K562 (cell line): ENCODE measurements around the gene NRG2. TPM values are rescaled to one million over a fixed set of nuclear protein-coding genes. Genes with fewer than 3 reads are reported as not detected.

Source experiments
- ATAC-seq: fragments of 200-7000 bp; cut with Tn5 transposase; 3 replicates; pipeline ENCODE4 v1.9.1; 2020; ENCODE audit warnings: moderate library complexity
- BruUV-seq: library from RNA; stranded (reverse); fragments of 400-500 nt; replicated peaks from 2 replicates; lab custom pipeline; 2021; lab: Mats Ljungman, UMichigan
- CTCF ChIA-PET: fragments of 300-600 bp; formaldehyde crosslinking; extraction: SDS; loops from one replicate; lab custom pipeline; 2021; ENCODE audit warnings: low intra/inter-chr PET ratio; lab: Yijun Ruan, JAX
- POLR2A ChIA-PET: fragments of 300-600, 350-650 bp; sonication (Branson Sonifier 250); formaldehyde crosslinking; extraction: SDS; loops from one replicate; lab custom pipeline; 2021; ENCODE audit warnings: antibody characterized with exemption, inconsistent platforms; lab: Yijun Ruan, JAX
- DNase-seq, 4 experiments: peaks; one replicate each; pipeline versions ENCODE4 v3.0.0 to v3.0.0-alpha.2; 2011 to 2018; ENCODE audit warnings: low spot score in 3 of 4, mixed read lengths in 3 of 4; ENCODE audit errors: extremely low read depth in 1 of 4
- FAIRE-seq: peaks from 2 replicates; lab custom pipeline; 2011; peaks lifted over from hg19 to GRCh38; lab: Jason Lieb, UNC
- H2AFZ ChIP-seq: 2 replicates; pipeline ENCODE4 v1.6.0; 2011; ENCODE audit warnings: low read depth, low read length, control low read depth, inconsistent platforms
- H3K27ac ChIP-seq: fragments of 200-600 bp; 3 replicates; pipeline ENCODE4 v1.8.0; 2011; ENCODE audit warnings: low read depth, mild to moderate bottlenecking, control low read depth, inconsistent platforms, low read length, moderate library complexity, mixed read lengths; ENCODE audit errors: extremely low read depth
- H3K27me3 ChIP-seq, 2 experiments: fragments of 300-600 bp in 1 of 2; 2 replicates in 1 of 2; 3 replicates in 1 of 2; pipeline versions ENCODE4 v1.6.0 to v1.8.0; 2011; ENCODE audit warnings: inconsistent platforms in 2 of 2, low read length in 2 of 2, mild to moderate bottlenecking in 1 of 2, mixed read lengths in 1 of 2, moderate library complexity in 1 of 2; ENCODE audit not compliant: control insufficient read depth in 2 of 2, insufficient read depth in 2 of 2
- H3K36me3 ChIP-seq: fragments of 300-600 bp; 3 replicates; pipeline ENCODE4 v1.8.0; 2011; ENCODE audit warnings: mild to moderate bottlenecking, low read length, inconsistent platforms; ENCODE audit not compliant: control insufficient read depth, insufficient read depth
- H3K4me1 ChIP-seq, 2 experiments: fragments of 200-600 bp in 1 of 2; replicated peaks in 1 of 2; 2 replicates in 1 of 2; 3 replicates in 1 of 2; pipeline versions ENCODE4 v1.5.1 to v1.8.0; 2011; ENCODE audit warnings: inconsistent platforms in 2 of 2, low read length in 2 of 2, mild to moderate bottlenecking in 1 of 2, mixed read lengths in 1 of 2, moderate library complexity in 1 of 2; ENCODE audit not compliant: control insufficient read depth in 2 of 2, insufficient read depth in 2 of 2
- H3K4me2 ChIP-seq: 2 replicates; pipeline ENCODE4 v1.6.1; 2011; ENCODE audit warnings: low read length, control low read depth, inconsistent platforms, mixed read lengths; ENCODE audit not compliant: insufficient read depth
- H3K4me3 ChIP-seq: fragments of 200-600 bp; sonication (generic), shearing (Covaris generic); 2 replicates; pipeline ENCODE4 v1.5.1; 2016; ENCODE audit warnings: control low read depth, inconsistent platforms
- H3K79me2 ChIP-seq: fragments of 200-600 bp; 3 replicates; pipeline ENCODE4 v1.8.0; 2011; ENCODE audit warnings: low read length, inconsistent platforms; ENCODE audit not compliant: control insufficient read depth, insufficient read depth
- H3K9ac ChIP-seq, 2 experiments: 2 replicates each; pipeline versions ENCODE4 v1.6.0 to v1.6.1; 2011; ENCODE audit warnings: low read depth in 2 of 2, low read length in 2 of 2, control low read depth in 1 of 2, inconsistent platforms in 1 of 2, mild to moderate bottlenecking in 1 of 2, mixed read lengths in 1 of 2; ENCODE audit not compliant: insufficient read depth in 1 of 2
- H3K9me1 ChIP-seq: one replicate; pipeline ENCODE4 v1.6.0; 2011; ENCODE audit warnings: inconsistent platforms, mild to moderate bottlenecking, low read length, moderate library complexity; ENCODE audit not compliant: control insufficient read depth, insufficient read depth
- H3K9me3 ChIP-seq: replicated peaks from 2 replicates; pipeline ENCODE4 v1.5.1; 2011; ENCODE audit warnings: low read depth, low read length, inconsistent platforms; ENCODE audit not compliant: control insufficient read depth, insufficient read depth
- H4K20me1 ChIP-seq: replicated peaks from 2 replicates; pipeline ENCODE4 v1.6.1; 2011; ENCODE audit warnings: low read length, inconsistent platforms, mixed read lengths; ENCODE audit not compliant: control insufficient read depth, insufficient read depth
- ARID3B ChIP-seq: fragments of 250-450 bp; sonication (Bioruptor Pico); IDR thresholded peaks from 2 replicates; pipeline ENCODE4 v1.4.0; 2020; ENCODE audit warnings: borderline replicate concordance
- CAMTA2 ChIP-seq: fragments of 250-450 bp; sonication (Bioruptor Pico); conservative IDR thresholded peaks from 2 replicates; pipeline ENCODE4 v1.5.1; 2022
- CBFA2T2 ChIP-seq: fragments of 450-650 bp; conservative IDR thresholded peaks from 2 replicates; pipeline ENCODE4 v1.6.1; 2017; ENCODE audit warnings: mild to moderate bottlenecking
- E2F1 ChIP-seq: sonication (generic); formaldehyde crosslinking; IDR thresholded peaks from 2 replicates; pipeline ENCODE4 v1.8.1; 2023; ENCODE audit warnings: mild to moderate bottlenecking, missing genetic modification reagents, moderate library complexity
- E2F3 ChIP-seq: fragments of 250-450 bp; sonication (Bioruptor Pico); IDR thresholded peaks from 2 replicates; pipeline ENCODE4 v1.4.0; 2020; ENCODE audit warnings: mild to moderate bottlenecking
- E2F8 ChIP-seq: fragments of 450-650 bp; IDR thresholded peaks from 2 replicates; pipeline ENCODE4 v1.7.1; 2018; ENCODE audit warnings: mild to moderate bottlenecking, low read depth; ENCODE audit not compliant: partially characterized antibody
- FOXJ3 ChIP-seq: sonication (generic); formaldehyde crosslinking; IDR thresholded peaks from 2 replicates; pipeline ENCODE4 v1.4.0; 2020; ENCODE audit warnings: mild to moderate bottlenecking, missing genetic modification reagents
- NFE2 ChIP-seq: IDR thresholded peaks from 2 replicates; pipeline ENCODE4 v1.6.1; 2014; ENCODE audit warnings: antibody characterized with exemption, low read depth
- POLR2AphosphoS5 ChIP-seq: IDR thresholded peaks from 2 replicates; pipeline ENCODE4 v1.6.1; 2011; ENCODE audit warnings: mild to moderate bottlenecking, low read depth, low read length, moderate library complexity; ENCODE audit not compliant: control insufficient read depth, insufficient read depth
- SREBF1 ChIP-seq: fragments of 150-350 bp; IDR thresholded peaks from 2 replicates; pipeline ENCODE4 v1.6.1; 2014; ENCODE audit warnings: antibody characterized with exemption, low read depth, low read length, borderline replicate concordance
- TEAD4 ChIP-seq, 2 experiments: sonication (generic) in 1 of 2; formaldehyde crosslinking in 1 of 2; IDR thresholded peaks; 2 replicates each; pipeline versions ENCODE4 v1.6.1 to v1.8.0; 2012 to 2022; ENCODE audit warnings: borderline replicate concordance in 1 of 2, inconsistent platforms in 1 of 2, low read length in 1 of 2, mild to moderate bottlenecking in 1 of 2, missing genetic modification reagents in 1 of 2
- ZNF316 ChIP-seq: fragments of 450-650 bp; IDR thresholded peaks from 2 replicates; pipeline ENCODE4 v1.6.1; 2016
- ZNF518B ChIP-seq: fragments of 250-450 bp; sonication (Bioruptor Pico); IDR thresholded peaks from 2 replicates; pipeline ENCODE4 v1.5.0; 2021; ENCODE audit warnings: mild to moderate bottlenecking, moderate library complexity
- WGBS: fragments of 100-300 bp; shearing (Covaris generic); methylation state at CpG from one replicate; pipeline ENCODE4 v1.1.6; 2016; ENCODE audit warnings: low coverage, mixed read lengths; ENCODE audit not compliant: insufficient coverage; ENCODE audit errors: missing lambda C conversion rate; 5-methylcytosine and 5-hydroxymethylcytosine counted together
- in situ Hi-C: fragments of 300-500 bp; cut with MboI; formaldehyde crosslinking; loops from 4 replicates; pipeline ENCODE4 v1.15.0; 2018; ENCODE audit warnings: inconsistent platforms, mixed read lengths
- intact Hi-C: fragments of 100-400 bp; cut with micrococcal nuclease; formaldehyde crosslinking; loops from 2 replicates; pipeline ENCODE4 v1.14.2; 2022
- polyA plus RNA-seq, 8 experiments: library from polyadenylated mRNA; depleted of rRNA in 4 of 8; stranded (reverse) in 5 of 8; unstranded in 3 of 8; fragments of >200 nt; fragmentation: Nextera tagmentation in 2 of 8; fragmentation: Illumina TruSeq in 1 of 8; extraction: Ambion mirVana in 2 of 8; extraction: Trizol in 1 of 8; gene quantifications; 2 replicates each; pipeline versions ENCODE4 v1.2.1 to v1.2.3, GENCODE V29; 2011 to 2014; ENCODE audit warnings: inconsistent platforms in 1 of 8, missing spikeins in 1 of 8
- total RNA-seq, 7 experiments: library from RNA; depleted of rRNA in 6 of 7; stranded (reverse); fragments of >200 nt in 6 of 7; fragmentation: Illumina TruSeq in 2 of 7; extraction: Trizol in 2 of 7; gene quantifications; 2 replicates each; pipeline versions ENCODE4 v1.2.1 to v1.2.3, GENCODE V29; 2011 to 2021; ENCODE audit warnings: low replicate concordance in 1 of 7

Gene NRG2
- total and polyA plus RNA-seq, 9 of the 15 experiments (the other 6 are each of a cell fraction or from before 2014, with no cell fraction given): not detected

- Histone ChIP-seq H3K9me1 (no peaks in the 10 kb centered on the region), H3K4me1 (no peaks in the 10 kb centered on the region), H3K4me3 (no peak overlapping the region), H3K9me3 (no peaks in the 10 kb centered on the region), H3K27ac (no peak overlapping the region), H3K79me2 (no peaks in the 10 kb centered on the region), H4K20me1 (0 out of 2 replicates have a peak, but pooled peaks cover 12% of the 10 kb centered on the region), H3K27me3 (peaks cover 17 to 54% of the 10 kb centered on the region in 2 experiments; a peak in 4 of 5 replicates), H3K4me2 (no peak overlapping the region), H3K36me3 (no peaks in the 10 kb centered on the region), H3K9ac (no peak overlapping the region), H2AFZ (no peak overlapping the region)
- ATAC-seq: no peak
- no TSS peak for BruUV-seq
- intact Hi-C loops: loop anchor here (5.0 kb wide), 1 partner anchor 209 kb away; no protein-coding TSS in a partner anchor
- in situ Hi-C loops: loop anchor here (5.0 kb wide), 1 partner anchor 54 kb away; no protein-coding TSS in a partner anchor
- WGBS: 3% methylated on average over 4 of the region's 4 CpGs
- POLR2A ChIA-PET: interaction anchor here (0.6 kb wide), 1 partner anchor 15 kb away, joined by 3 read pairs; no protein-coding TSS in a partner anchor
- no peak for FAIRE-seq
- DNase-seq: no peak
- CTCF ChIA-PET: interaction anchor here (0.6 kb wide), 1 partner anchor 18 kb away, joined by 3 read pairs; no protein-coding TSS in a partner anchor
- TF ChIP-seq E2F1 (CRISPR knock-in tag): no peak
- no peak for TF ChIP-seq E2F3 (CRISPR knock-in tag)
- TF ChIP-seq ARID3B: no peak
- TF ChIP-seq SREBF1: no peak
- no peak for TF ChIP-seq POLR2AphosphoS5
- no peak for TF ChIP-seq CAMTA2 (CRISPR knock-in tag)
- TF ChIP-seq ZNF518B (CRISPR knock-in tag): no peak
- TF ChIP-seq E2F8: no peak
- TF ChIP-seq FOXJ3 (CRISPR knock-in tag): no peak
- TF ChIP-seq ZNF316: peak; percentile 63; the same call in 1 of the 2 replicates
- TF ChIP-seq CBFA2T2: no peak
- no peak for TF ChIP-seq TEAD4 (IDR thresholded peaks at IDR 0.05; ENCODE audit: low read length)
- no peak for TF ChIP-seq TEAD4 (CRISPR knock-in tag; IDR thresholded peaks at IDR 0.05; ENCODE audit: borderline replicate concordance)
- TF ChIP-seq NFE2: peak; percentile 41; the same call in 1 of the 2 replicates
These were observed 201.6 kb downstream of the NRG2 start for GRCh38 chr5:139841549-139841948.
